GM19351 (cell line): Measurements from ENCODE around the gene LMF1.
"Not testable (repeated sequence)": the region's sequence is repeated elsewhere in the genome, so short reads cannot be mapped to it uniquely, and the experiment has no call there.

Experiments used
- ATAC-seq: cut with Tn5 transposase; IDR thresholded peaks from one replicate; pipeline ENCODE4 v1.9.1; 2021; ENCODE audit warnings: mild to moderate bottlenecking, moderate library complexity; ENCODE audit not compliant: unreplicated experiment

Gene LMF1

GRCh38 chr16:952321-952720 is 18.5 kb downstream of the LMF1 start:
- no peak for ATAC-seq

GRCh38 chr16:951660-952301 is 19.0 kb downstream of the LMF1 start:
- no peak for ATAC-seq

- not testable (repeated sequence) for ATAC-seq
Observed at GRCh38 chr16:950733-951573, 19.8 kb downstream of the LMF1 start.

GRCh38 chr16:948767-949166 is 22.0 kb downstream of the LMF1 start:
- ATAC-seq = not testable (repeated sequence)

- ATAC-seq = not testable (repeated sequence)
Observed at GRCh38 chr16:947922-948303, 22.9 kb downstream of the LMF1 start.

GRCh38 chr16:947255-947921 is 23.4 kb downstream of the LMF1 start:
- no peak for ATAC-seq

GRCh38 chr16:946048-946395 is 24.8 kb downstream of the LMF1 start:
- no peak for ATAC-seq

- ATAC-seq = no peak
Observed at GRCh38 chr16:945271-946047, 25.3 kb downstream of the LMF1 start.

GRCh38 chr16:943971-944370 is 26.8 kb downstream of the LMF1 start:
- no peak for ATAC-seq

GRCh38 chr16:942436-943060 is 28.2 kb downstream of the LMF1 start:
- ATAC-seq = no peak

- ATAC-seq = no peak
Observed at GRCh38 chr16:939941-940340, 30.8 kb downstream of the LMF1 start.

- ATAC-seq = no peak
Observed at GRCh38 chr16:939311-939710, 31.5 kb downstream of the LMF1 start.

- ATAC-seq = no peak
Observed at GRCh38 chr16:938752-939151, 32.0 kb downstream of the LMF1 start.

GRCh38 chr16:938136-938535 is 32.6 kb downstream of the LMF1 start:
- no peak for ATAC-seq

GRCh38 chr16:937723-938122 is 33.1 kb downstream of the LMF1 start:
- no peak for ATAC-seq

GRCh38 chr16:937311-937710 is 33.5 kb downstream of the LMF1 start:
- ATAC-seq = no peak

- no peak for ATAC-seq
Observed at GRCh38 chr16:935684-936083, 35.1 kb downstream of the LMF1 start.

- no peak for ATAC-seq
Observed at GRCh38 chr16:934178-934577, 36.6 kb downstream of the LMF1 start.

- ATAC-seq = no peak
Observed at GRCh38 chr16:933581-933980, 37.2 kb downstream of the LMF1 start.

- no peak for ATAC-seq
Observed at GRCh38 chr16:932831-933330, 37.9 kb downstream of the LMF1 start.
